ENCODE measurements around the gene DENND1C.
"Not testable (repeated sequence)": the region's sequence is repeated elsewhere in the genome, so short reads cannot be mapped to it uniquely, and the experiment has no call there.

DENND1C gene

DNA sequence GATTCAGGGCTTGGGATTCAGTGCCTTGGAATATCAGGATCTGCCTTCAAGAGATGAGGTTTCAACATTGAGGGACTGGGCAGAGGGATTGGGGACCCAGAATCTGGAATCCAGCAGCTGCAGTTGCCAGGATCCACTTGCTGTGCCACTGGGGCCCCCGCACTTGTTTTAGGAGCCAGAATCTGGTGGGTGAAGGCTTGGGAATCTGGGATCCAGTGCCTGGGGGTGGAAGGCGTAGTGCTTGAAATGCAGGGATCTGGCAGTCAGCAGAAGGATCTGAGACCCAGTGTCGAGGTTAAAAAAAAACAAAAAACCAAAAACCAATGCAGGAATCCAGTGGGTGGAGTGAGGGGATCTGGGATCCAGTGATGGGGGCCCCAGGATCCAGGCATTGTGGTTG is 40.7 kb downstream of the DENND1C start:
- TF ChIP-seq, protein P1, sequence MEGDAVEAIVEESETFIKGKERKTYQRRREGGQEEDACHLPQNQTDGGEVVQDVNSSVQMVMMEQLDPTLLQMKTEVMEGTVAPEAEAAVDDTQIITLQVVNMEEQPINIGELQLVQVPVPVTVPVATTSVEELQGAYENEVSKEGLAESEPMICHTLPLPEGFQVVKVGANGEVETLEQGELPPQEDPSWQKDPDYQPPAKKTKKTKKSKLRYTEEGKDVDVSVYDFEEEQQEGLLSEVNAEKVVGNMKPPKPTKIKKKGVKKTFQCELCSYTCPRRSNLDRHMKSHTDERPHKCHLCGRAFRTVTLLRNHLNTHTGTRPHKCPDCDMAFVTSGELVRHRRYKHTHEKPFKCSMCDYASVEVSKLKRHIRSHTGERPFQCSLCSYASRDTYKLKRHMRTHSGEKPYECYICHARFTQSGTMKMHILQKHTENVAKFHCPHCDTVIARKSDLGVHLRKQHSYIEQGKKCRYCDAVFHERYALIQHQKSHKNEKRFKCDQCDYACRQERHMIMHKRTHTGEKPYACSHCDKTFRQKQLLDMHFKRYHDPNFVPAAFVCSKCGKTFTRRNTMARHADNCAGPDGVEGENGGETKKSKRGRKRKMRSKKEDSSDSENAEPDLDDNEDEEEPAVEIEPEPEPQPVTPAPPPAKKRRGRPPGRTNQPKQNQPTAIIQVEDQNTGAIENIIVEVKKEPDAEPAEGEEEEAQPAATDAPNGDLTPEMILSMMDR (conservative IDR thresholded peaks at IDR 0.05; ENCODE audit: low read depth, low read length), result no peak
- H3K4me3 ChIP-seq (ENCODE audit: low read depth, low read length), result no peak overlapping the region
- DNase-seq (ENCODE audit: low read depth), result no peak

DNA sequence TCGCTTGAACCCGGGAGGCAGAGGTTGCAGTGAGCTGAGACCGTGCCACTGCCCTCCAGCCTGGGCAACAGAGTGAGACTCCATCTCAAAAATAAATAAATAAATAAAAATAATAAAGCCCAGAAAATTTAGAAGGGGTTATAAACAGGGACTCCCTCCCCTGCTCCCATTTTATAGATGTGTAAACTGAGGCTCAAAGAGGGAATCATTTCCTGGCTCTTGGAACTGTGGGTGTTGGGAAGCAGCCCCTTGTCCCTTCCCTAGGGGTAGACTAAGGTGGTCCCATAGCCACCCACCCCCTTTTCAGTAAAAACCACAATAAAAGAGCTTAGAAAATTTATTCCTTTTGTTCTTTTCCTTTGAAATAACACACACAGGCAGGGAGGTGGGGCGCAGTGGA is 41.8 kb downstream of the DENND1C start:
- DNase-seq (ENCODE audit: low read depth), result no peak
- no peak overlapping the region for H3K4me3 ChIP-seq (ENCODE audit: low read depth, low read length)
- TF ChIP-seq, protein P1 (conservative IDR thresholded peaks at IDR 0.05; ENCODE audit: low read depth, low read length), result no peak

DNA sequence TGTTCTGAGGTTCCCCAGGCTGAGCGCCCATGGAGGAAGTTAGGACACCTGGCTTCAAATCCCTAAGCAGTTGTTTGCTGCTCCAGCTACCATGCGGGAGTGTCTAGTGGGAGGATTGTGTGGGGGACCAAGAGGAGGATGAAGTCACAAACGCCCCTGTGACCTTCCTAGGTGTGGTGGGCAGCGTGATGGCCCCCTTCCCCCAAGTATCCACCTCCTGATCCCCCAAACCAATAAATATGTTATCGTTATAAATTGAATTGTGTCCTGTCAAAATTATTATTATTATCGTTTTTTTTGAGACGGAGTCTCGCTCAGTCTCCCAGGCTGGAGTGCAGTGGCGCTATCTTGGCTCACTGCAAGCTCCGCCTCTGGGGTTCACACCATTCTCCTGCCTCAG is 47.9 kb downstream of the DENND1C start, which contains the start of gene SLC25A41:
Gene SLC25A41, minus strand, starts transcription at position 101 of the 400 bp plus-strand sequence. Its CDS starts 70 bp downstream, at position 31.
- no peak within 1 kb of the TSS for H3K4me3 ChIP-seq (ENCODE audit: low read depth, low read length)
- TF ChIP-seq, protein P1 (conservative IDR thresholded peaks at IDR 0.05; ENCODE audit: low read depth, low read length), result no peak
- DNase-seq (ENCODE audit: low read depth), result no peak

DNA sequence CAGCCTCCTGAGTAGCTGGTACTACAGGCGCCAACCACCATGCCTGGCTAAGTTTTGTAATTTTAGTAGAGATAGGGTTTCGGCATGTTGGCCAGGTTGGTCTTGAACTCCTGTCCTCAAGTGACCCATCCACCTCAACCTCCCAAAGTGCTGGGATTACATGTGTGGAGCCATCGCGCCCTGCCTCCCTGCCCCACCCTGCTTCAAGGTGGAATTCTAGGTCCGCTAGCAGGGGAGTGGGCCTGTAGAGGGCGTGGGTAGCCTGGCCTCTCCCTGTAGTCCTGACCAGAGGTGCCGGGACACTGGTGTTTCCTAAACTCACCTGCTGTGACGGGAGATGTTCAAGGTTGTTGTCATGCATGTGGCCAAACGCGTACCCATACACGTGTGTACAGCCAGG is 48.4 kb downstream of the DENND1C start:
- DNase-seq (ENCODE audit: low read depth), result no peak
- TF ChIP-seq, protein P1 (conservative IDR thresholded peaks at IDR 0.05; ENCODE audit: low read depth, low read length), result no peak
- H3K4me3 ChIP-seq (ENCODE audit: low read depth, low read length), result no peak overlapping the region

DNA sequence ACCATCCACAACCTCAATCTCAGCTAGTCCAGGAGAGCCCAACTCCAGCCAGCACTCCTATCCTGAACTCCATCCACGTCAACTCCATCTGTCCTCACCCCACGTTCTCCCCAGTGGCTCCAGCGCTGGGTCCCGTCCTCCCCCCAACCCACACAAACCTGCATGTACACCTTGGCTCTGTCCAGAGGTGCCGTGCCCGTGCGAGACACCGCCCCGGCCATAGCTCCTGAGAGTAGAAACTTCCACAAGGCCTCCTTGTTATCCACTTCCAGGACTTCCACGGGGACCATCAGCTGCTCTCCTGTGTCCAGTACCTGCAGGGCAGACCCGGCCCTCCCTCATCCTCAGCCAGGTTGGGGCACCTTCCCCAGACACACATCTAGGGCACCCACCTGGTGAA is 49.7 kb downstream of the DENND1C start:
- TF ChIP-seq, protein P1 (conservative IDR thresholded peaks at IDR 0.05; ENCODE audit: low read depth, low read length), result no peak
- DNase-seq (ENCODE audit: low read depth), result no peak

DNA sequence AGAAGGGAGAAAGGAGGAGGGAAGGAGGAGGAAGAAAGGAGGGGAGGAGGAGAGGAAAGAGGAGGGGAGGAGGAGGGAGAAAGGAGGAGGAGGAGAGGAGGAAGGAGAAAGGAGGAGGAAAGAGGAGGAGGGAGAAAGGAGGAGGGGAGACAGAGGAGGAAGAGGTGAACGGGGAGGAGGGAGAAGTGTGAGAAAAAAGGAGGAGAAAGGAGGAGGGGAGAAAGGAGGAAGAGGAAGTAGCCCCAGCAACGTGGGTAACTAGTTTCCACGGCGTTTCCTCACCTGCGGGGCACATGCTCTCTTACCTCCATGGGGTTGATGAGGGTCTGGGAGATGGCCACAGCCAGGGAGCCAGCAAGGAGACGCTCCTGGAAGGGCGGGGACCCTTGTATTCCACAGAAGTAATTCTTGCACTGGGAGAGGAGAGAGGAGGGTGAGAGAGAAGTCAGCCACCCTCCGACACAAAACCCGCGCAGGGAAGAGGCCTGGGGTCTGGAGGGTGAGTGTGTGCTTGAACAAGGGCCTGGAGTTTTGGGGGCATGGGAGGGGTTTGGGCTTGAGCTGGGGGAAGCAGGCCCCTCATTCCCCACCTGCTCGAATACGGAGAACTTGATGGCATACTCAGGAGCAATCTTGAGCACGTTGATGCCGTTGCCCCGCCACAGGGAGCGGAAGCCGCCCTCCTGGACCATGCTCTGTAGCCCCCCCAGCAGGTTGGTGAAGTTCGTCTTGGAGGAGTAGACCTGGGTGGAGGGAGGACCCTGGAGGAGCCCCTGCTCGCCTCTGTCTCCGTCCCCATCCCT is 52.0 kb downstream of the DENND1C start:
- TF ChIP-seq, protein P1 (conservative IDR thresholded peaks at IDR 0.05; ENCODE audit: low read depth, low read length), result no peak
- H3K4me3 ChIP-seq (ENCODE audit: low read depth, low read length), result no peak overlapping the region
- DNase-seq (ENCODE audit: low read depth), result no peak

More for the DNA sequence above, 49.7 kb downstream of the DENND1C start:
- no peak overlapping the region for H3K4me3 ChIP-seq (ENCODE audit: low read depth, low read length)

DNA sequence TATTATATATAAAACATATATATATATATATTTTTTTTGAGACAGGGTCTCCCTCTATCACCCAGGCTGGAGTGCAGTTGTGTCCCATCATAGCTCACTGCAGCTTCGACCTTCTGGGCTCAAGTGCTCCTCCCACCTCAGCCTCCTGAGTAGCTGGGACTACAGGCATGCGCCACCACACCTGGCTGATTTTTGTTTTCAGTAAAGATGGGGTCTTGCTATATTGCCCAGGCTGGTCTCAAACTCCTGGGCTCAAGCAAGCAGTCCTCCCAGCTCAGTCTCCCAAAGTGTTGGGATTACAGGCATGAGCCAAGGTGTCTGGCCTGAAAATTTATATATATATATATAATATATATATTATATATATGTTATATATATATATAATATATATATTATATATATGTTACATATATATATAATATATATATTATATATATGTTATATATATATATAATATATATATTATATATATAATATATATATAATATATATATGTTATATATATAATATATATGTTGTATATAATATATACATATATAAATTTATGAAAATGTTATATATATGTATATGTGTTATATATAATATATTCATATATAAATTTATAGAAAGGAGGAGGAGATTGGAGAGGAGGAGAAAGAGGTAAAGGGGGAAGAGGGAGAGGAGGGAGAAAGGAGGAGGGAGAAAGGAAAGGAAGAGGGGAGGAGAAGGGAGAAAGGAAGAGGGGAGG is 52.7 kb downstream of the DENND1C start:
- H3K4me3 ChIP-seq (ENCODE audit: low read depth, low read length); DNase-seq (ENCODE audit: low read depth): not testable (repeated sequence)
